GM18511 (cell line): ENCODE data around the gene ZNF787.
A peak's percentile ranks its signal among the peaks of the same experiment; 100 is the strongest.

ENCODE experiments used
- ATAC-seq: cut with Tn5 transposase; IDR thresholded peaks from one replicate; pipeline ENCODE4 v1.9.1; 2021; ENCODE audit warnings: mild to moderate bottlenecking, moderate library complexity; ENCODE audit not compliant: unreplicated experiment

ZNF787 gene

DNA sequence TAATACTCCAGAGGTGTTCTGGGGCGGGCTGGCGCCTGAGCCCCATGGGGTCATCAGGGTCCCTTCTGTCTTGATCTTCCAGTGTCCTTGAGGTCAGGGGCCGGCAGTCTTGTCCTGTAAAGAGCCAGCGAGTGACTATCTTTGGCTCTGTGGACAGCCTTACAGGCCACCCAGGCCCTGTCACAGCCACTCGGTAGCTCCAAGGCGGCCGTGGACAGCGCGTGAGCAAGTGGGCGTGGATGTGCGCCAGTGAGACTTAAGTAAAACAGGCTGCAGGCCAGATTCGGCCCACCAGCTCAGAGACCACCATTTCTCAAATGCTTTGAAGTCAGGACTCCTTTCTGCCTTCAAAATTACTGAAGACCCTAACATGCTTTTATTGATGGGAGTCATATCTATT, 23.7 kb upstream of the ZNF787 start:
- ATAC-seq, result no peak

DNA sequence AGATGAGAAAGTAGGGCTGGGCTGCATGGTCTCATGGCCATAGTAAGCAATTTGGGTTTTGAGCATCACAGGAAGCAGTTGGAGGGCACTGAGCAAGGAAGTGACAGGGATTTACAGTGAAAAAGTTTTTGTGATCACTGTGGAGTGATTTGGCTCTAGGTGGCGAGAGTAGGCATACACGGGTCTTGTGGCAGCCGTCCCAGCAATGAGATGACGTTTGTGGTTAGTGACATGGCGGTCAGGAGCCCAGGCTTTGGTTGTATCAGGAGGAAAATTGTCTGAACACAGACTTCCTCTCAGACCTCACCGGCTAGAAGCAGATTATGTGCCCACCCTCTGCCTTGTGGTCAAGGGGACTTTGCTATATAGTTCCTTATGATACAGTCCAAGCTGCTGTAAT, 23.3 kb upstream of the ZNF787 start:
- no peak for ATAC-seq

DNA sequence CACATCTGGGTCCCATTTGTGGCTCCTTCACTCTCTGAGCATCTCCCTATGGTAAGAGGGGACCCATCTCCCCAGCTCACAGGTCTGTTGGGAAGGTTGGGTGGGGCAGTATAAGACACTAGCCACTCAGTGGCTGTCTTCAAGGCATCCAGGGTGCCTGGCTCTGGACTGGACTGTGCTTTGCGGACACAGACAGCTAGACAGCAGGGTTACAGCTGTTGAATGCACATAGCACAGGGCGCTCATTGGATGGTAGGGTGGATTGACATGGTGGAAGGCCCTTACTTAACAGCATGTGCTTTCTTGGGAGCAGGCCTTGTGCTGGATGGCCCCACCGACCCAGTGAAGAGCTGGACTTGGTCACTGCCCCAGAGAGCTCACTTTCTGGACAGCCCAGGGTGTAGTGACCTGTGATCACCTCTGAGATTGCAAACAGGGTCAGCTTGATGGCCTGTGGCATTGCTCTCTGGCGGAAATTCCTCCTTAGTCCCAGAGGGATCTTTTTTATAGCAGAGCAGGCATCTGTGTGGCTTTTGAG, 21.9 kb upstream of the ZNF787 start:
- no peak for ATAC-seq

DNA sequence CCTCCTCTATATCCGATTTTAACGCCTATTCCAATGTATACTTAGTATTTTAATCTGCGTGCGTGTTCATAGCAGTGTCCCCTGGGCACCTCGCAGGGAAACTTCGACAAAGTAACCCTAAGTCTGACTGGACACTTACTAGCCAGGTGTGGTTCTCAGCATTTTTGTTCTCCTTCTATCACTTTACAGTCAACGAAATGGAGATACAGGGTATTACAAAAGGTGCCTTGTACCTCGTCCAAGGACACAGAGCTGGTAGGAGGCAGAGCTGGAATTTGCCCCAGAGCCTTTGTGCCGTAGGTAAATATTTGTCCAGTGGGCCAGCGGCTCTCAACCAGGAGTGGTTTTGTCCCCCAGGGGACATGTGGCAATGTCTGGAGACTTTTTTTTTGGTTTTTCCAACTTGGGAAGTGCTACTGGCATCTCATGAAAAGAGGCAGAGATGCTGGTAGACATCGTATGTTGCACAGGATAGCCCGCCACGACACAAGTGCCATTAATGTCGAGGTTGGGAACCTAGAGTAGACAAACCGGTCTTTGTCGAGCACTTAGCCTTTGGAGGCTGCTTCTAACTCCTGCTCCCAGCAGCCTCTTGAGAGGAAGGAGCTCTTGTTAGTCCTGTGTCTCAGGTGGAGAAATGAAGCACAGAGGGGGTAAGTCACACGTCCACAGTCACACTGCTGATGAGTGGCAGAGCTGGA, 21.1 kb upstream of the ZNF787 start:
- no peak for ATAC-seq

DNA sequence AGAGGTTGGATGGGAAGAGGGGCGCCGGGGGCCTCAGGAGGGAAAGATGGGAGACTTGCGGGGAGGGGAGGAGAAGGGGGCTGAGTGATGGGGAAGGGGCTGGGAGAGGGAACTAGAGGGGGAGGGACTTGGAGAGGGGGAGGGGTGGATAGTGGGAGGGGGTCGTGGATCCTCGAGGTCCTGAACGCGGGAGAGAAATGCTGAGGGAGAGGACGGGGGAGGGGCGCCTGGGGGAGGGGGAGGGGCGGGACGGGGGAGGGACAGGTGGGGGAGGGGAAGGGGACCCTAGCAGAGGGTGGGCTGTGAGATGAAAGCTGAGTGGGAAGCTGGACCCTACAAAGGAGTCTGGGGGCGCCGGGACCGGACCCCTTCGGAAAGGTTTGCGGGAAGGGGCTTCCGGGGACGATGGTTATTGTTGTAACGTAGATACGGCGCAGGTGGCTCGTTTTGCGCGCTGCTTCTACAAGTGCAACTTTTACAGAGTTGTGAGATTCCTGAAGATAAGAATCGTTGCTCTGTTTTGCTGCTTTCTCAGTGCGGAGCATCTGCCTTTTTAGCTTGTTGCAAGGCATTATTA, 20.4 kb upstream of the ZNF787 start:
- no peak for ATAC-seq

DNA sequence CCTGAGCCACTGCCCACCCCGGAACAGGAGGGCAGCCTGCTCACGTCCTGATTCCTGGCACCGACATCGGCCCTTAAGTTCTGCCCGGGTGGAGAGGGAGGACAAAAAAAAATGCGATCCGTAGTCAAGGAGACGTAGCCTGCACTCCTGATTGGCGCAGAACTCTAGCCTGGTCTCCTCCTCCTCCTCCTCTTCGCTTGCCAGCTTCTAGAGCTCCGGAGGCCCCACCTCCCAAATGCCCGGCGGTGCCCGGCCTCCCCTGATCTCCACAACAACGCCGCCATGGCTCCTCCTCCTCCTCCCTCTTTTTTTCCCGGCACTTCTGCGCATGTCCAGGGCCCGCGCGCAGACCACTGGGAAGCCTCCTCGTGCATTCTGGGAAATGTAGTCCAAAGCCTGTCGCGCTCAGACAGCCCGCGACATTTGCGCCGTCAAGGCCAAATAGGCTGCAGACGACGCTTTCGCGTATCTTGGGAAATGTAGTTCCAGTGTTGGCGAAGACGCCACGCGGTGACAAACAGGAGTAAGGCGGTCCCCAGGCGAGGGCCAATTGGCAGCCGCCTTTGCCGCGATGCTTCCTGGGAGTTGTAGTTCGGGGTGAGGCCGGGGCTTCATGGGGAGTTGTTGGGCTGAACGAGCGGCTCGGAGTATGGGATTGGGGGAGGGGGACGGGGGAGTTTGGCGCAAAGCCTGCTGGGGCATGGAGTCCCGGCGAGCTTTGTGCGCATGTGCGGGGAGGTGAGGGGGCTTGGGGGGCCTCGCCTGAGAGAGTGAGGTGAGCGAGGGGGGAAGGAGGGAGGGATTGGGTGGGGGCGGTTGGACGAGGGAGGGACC, 19.7 kb upstream of the ZNF787 start, which contains the start of gene ZNF444:
TSS of gene ZNF444 (plus strand) at position 705 of the 834 bp plus-strand sequence. CDS start 5,625 bp downstream, outside the sequence.
- ATAC-seq, result peak; percentile 93

DNA sequence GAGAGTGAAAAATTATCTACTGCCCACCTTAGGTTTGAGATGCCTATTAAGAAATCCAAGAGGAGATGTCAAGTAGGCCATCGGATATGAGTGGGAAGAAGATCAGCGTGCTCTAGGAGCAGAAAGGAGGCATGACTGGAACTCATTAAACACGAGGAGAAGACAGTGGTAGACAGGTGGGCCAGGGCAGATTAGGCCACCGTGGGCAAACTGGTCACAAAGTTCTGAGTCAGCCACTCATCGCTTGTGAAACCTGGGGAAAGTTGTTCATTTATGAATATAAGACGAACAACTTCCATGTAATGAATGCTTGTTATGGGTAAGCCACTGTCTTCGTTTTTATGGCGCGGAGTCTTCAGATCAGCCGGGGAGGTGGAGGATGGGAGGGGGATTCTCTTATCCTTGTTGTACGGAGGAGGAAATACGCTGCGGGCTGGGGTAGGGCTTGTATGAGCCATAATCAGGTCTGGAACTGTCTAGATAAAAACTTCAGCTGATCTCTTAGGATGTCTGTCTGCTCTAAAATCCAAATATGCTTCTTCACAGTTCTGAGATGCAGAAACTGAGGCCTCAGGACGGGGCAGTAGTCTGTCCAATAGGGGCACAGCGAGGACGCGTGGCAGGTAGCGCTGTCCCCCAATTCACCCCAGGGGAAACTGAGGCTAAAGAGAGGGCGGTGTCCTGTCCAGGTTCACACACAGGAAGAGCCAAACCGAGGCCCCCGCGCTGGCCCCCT, 18.9 kb upstream of the ZNF787 start:
- no peak for ATAC-seq

DNA sequence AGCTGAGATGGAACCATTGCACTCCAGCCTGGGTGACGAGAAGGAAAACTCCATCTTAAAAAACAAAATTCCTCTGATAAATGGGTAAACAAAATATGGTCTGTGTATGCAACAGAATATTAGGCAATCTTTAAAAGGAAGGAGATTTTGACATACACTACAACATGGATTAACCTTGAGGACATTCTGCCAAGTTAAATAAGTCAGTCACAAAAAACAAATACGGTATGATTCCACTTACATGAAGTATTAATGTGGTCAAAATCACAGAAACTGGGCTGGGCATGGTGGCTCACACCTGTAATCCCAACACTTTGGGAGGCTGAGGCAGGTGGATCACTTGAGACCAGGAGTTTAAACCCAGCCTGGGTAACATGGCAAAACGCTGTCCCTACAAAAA, 17.0 kb upstream of the ZNF787 start:
- no peak for ATAC-seq

DNA sequence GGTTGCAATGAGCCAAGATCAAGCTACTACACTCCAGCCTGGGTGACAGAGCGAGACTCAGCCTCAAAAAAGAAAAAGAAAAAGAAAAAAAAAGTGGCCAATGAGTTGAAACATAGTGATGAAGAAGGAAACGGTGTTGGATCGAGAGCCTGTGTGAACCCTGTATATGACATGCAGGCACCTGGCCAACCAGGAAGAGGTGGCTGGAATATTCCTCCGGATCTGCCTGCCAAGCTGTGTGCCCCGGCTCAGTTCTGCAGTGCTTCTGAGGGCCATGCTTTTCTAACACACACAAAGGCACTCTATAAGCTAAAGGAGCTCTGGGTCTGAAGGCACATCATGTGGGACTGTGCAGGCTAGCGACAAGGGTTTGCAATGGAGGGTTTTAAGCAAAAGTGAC, 16.3 kb upstream of the ZNF787 start:
- ATAC-seq, result no peak

DNA sequence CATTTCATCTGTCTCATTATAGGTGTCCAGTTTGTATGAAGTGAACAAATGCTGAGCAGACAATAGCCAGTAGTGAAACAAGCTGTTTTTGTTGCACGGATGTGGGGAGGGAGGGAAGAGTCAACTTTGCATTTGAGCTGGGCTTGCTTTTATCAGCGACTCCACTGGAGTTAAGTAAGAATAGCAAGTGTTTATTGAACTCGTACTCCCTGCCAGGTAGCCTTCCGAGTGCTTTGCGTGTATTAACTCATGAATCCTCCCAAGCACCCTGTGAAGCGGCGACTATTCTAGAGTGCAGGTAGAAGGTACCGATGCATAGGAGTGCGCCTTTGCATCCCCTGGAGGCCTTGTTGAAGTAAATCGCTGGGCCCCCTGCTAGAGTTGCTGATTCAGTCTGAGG, 15.3 kb upstream of the ZNF787 start:
- no peak for ATAC-seq

DNA sequence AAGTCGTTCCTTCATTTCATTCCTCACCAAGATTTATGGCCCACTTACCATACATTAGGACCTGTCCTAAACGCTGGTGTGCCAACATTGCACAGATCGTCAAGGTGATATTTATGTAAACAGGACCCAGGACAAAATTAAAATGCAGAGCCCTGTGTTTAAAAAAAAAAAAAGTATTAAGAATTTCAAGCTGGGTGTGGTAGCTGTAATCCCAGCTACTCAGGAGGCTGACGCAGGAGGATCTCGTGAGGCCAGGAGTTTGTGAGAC, 13.5 kb upstream of the ZNF787 start:
- no peak for ATAC-seq

DNA sequence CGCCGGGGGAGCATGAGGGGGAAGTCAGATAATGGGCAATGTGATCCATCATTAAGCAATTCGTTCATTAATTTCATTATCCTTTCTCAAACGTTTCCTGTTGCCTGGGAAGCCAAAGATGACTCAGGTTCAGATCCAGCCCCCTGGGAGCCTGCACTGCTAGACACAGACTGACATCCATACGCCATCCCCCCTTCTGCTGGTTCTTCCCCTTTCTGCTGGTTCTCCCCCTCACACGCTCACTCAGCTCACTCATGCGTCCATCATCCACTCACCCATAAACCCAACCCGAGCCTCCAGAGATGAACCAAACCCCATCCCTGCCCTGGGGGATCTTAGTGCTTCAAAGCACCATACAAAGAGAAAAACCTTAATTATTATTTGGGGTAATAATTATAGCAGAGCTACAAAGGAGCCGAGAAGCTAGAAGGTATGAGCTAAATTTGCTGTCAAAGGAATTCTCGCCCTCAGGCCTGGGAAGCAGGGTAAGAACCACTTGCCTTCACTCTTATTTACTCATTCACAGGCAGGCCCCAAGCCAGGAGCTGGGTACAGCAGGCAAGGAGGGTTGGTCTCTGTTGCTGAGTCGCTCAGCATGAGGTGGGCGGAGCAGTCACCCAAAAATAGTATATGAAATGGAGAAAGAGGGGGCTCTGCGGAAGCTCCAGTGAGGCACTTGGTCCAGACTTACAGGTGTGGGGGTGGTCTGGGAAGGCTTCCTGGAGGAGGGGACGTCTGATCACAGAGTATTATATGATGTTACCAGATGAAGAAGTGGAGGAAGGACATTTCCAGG, 13.0 kb upstream of the ZNF787 start:
- peak; percentile 93 for ATAC-seq

DNA sequence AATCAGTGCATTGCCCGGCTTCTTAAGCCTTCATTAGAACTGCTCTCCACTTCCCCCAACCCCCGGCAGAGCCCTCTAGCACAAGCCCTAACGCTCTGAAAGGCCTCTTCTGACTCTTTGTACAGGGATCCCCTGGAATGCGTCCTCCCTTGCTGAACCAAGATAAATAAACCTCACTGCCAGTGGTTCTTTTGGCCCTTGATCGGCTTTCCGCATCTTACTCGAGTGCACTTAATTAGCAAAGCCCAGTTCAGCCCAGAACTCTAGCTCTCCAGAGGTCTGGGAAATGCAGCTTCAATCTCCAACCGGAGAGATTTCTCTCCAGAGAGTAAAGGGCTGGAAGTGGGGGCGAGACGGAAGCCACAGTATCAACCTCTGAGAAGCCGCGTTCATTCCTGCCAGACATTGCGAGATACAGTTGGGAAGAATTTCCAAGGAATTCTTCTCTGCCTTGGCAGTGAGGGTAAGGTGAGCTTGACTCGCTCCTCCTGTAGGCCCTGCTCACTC, 11.3 kb upstream of the ZNF787 start:
- no peak for ATAC-seq

DNA sequence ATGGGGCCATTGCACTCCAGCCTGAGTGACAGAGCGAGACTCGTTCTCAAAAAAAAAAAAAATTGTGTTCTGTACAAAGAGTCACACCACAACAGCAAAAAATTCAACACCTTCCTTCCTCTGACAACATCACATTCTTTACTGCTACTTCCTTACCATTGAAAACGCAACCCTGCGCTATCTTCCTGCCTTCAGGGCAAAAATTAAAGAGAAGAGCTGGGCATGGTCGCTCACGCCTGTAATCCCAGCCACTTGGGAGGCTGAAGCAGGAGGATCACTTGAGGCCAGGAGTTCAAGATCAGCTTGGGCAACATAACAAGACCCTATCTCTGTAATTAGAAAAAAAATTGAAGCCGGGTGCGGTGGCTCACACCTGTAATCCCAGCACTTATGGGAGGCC, 10.6 kb upstream of the ZNF787 start:
- ATAC-seq, result no peak

DNA sequence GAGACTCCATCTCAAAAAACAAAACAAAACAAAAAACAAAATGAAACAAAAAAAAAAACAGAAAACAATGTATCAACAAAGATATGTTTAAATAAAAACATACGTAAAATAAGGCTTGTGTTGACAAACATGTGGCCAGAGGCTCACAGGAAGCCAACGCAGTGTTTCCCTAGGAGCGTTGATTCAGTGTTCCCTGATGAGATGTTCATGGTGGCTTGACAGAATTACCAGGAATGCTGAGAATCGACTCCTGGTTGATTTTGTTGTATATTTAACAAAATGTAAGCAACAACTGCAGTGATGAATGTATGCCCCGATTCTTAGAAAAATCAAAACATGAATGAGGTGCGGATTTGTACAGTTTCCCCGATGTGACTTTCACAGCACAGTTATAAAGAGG, 8.9 kb upstream of the ZNF787 start:
- no peak for ATAC-seq

DNA sequence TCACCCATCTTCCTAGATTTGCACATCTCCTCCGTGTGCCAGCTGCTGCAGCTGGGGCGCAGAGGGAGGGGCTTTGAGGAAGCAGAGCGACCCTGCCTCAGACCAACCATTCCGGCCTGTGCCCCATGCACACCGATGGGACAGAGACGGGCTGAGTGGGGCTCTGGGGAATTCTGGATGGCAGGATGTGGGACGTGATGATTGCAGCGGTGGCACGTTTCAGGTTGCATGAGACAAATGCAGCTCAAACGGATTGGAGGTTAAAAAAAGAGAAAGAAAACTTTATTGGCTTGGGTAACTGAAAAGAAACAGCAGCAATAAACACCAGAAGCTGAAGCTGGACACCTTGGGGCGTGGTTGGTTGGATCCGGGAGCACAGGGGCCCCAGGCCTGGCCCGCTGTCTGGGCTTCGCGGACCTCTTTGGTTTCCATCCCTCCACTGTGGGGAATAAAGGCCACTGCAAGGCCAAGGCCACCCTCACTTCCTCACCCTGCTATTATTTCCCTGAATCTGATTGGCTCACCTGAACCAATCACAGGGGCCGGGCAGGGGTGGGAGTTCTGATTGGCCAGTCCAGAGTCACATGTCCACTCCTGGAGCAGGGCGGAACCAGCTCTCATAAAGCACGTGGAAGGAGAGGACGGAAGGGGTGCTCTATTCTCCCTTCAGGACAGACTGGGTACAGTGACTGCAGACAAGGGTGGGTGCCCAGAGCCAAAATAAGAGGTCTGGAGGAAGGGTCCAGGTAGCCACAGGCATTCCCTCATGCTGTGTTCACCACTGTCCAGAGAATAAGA, 6.1 kb upstream of the ZNF787 start:
- ATAC-seq, result no peak

DNA sequence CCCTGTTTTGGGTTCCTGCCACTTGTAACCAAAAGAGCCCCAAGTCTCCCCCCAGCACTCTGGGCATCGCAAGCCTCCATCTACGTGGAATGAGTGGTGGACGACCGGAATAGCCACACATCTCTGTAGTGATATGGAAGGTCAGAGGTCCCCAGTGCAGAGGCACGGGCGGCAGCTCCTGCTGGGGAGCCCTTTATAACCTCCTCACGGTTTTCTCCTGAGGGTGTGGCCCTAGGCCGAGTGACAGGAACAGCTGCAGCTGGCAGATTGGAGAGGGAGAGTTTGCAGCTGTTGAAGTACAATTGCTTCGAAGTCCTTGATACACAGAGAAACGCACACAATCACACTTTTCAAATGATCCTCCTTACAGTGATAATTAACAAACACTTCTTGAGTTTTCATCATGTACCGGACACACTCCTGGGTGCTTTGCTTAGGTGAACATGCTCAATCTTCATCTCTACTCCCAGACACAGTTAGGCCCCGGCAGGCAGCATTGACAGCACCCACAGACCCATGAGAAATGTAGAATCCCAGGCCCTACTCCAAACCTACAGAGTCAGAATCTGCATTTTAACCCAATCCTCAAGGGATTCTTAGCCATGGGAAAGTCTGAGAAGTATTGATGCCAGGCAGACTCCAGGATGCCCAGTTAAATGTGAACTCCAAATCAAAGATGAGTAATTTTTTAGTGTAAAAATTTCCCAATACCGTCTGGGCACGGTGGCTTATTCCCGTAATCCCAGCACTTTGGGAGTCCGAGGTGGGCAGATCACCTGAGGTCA, 4.9 kb upstream of the ZNF787 start:
- no peak for ATAC-seq

DNA sequence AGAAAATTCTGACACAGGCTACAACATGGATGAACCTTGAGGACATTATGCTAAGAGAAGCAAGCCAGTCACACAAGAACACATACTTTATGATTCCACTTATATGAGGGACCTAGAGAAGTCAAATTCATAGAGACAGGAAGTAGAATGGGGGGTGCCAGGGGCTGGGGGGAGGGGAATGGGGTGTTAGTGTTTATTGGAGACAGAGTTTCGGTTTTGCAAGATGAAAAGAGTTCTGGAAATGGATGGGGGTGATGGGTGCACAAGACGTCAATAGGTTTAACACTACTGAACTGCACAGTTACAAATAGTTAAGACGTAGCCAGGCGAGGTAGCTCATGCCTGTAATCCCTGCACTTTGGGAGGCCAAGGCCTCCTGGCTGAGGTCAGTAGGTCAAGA, 3.5 kb upstream of the ZNF787 start:
- no peak for ATAC-seq
